ENCODE results near the gene CERKL. TPM values are rescaled to one million over a fixed set of nuclear protein-coding genes. Genes with fewer than 3 reads are reported as not detected.

The CERKL gene
- total and polyA plus RNA-seq, 2 experiments from 2014 or later = 1.9 to 2.3 TPM

GRCh38 chr2:181674461-181674860 lies 17.6 kb upstream of the CERKL start:
- no peaks in the 10 kb centered on the region for H3K9me3 ChIP-seq (ENCODE audit: low read depth)
- H3K4me1 ChIP-seq (ENCODE audit: insufficient read depth) = no peaks in the 10 kb centered on the region
- no peak for DNase-seq (ENCODE audit: low spot score)
- no peaks in the 10 kb centered on the region for H3K79me2 ChIP-seq
- no peak overlapping the region for H3K4me3 ChIP-seq
- H3K9me2 ChIP-seq (replicated peaks; ENCODE audit: insufficient read depth) = no peaks in the 10 kb centered on the region
- H4K20me1 ChIP-seq (ENCODE audit: insufficient read depth, poor library complexity, severe bottlenecking) = no peaks in the 10 kb centered on the region
- H2AFZ ChIP-seq = no peak overlapping the region
- H3K4me2 ChIP-seq = no peak overlapping the region
- no peak overlapping the region for H3K27ac ChIP-seq
- TF ChIP-seq CTCF (IDR thresholded peaks at IDR 0.05; ENCODE audit: poor library complexity) (no peak), EZH2phosphoT487 (IDR thresholded peaks at IDR 0.05; ENCODE audit: low read depth, severe bottlenecking, unreplicated experiment) (no peak), EZH2 (IDR thresholded peaks at IDR 0.05; ENCODE audit: borderline replicate concordance) (no peak)
- no peaks in the 10 kb centered on the region for H3K36me3 ChIP-seq (replicated peaks; ENCODE audit: insufficient read depth, low read depth)
- peaks cover 61% of the 10 kb centered on the region for H3K27me3 ChIP-seq

DNA sequence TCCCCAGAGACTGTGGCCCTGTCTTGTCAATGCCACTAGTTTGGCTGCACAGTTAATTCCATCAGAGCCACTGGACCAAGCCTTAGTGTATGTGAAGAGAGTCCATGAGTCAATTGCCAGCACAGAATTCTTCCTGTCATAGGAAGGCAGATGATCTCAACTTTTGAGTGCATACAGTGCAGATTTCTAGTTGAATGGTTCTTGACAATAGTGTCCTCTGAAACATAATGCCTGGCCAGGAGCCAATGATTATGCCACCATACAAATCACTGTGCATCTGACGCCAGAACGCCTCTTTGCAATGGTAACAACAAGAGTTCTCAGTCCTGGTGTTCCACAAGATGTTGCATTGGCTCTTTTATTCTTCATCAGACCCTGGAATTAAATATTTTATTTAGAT lies 16.3 kb upstream of the CERKL start:
- no peaks in the 10 kb centered on the region for H3K9me2 ChIP-seq (replicated peaks; ENCODE audit: insufficient read depth)
- H4K20me1 ChIP-seq (ENCODE audit: insufficient read depth, poor library complexity, severe bottlenecking) = no peaks in the 10 kb centered on the region
- TF ChIP-seq CTCF (IDR thresholded peaks at IDR 0.05; ENCODE audit: poor library complexity) (no peak), EZH2phosphoT487 (IDR thresholded peaks at IDR 0.05; ENCODE audit: low read depth, severe bottlenecking, unreplicated experiment) (no peak), EZH2 (IDR thresholded peaks at IDR 0.05; ENCODE audit: borderline replicate concordance) (no peak)
- WGBS (ENCODE audit: low lambda C conversion rate, missing lambda C conversion rate) = 57% methylated on average over 2 of the region's 2 CpGs
- no peaks in the 10 kb centered on the region for H3K79me2 ChIP-seq
- H3K4me3 ChIP-seq = no peak overlapping the region
- no peaks in the 10 kb centered on the region for H3K4me1 ChIP-seq (ENCODE audit: insufficient read depth)
- H3K4me2 ChIP-seq = no peak overlapping the region
- peaks cover 48% of the 10 kb centered on the region for H3K27me3 ChIP-seq
- no peak for DNase-seq (ENCODE audit: low spot score)
- no peak overlapping the region for H2AFZ ChIP-seq
- no peaks in the 10 kb centered on the region for H3K9me3 ChIP-seq (ENCODE audit: low read depth)
- no peaks in the 10 kb centered on the region for H3K36me3 ChIP-seq (replicated peaks; ENCODE audit: insufficient read depth, low read depth)
- no peak overlapping the region for H3K27ac ChIP-seq

DNA sequence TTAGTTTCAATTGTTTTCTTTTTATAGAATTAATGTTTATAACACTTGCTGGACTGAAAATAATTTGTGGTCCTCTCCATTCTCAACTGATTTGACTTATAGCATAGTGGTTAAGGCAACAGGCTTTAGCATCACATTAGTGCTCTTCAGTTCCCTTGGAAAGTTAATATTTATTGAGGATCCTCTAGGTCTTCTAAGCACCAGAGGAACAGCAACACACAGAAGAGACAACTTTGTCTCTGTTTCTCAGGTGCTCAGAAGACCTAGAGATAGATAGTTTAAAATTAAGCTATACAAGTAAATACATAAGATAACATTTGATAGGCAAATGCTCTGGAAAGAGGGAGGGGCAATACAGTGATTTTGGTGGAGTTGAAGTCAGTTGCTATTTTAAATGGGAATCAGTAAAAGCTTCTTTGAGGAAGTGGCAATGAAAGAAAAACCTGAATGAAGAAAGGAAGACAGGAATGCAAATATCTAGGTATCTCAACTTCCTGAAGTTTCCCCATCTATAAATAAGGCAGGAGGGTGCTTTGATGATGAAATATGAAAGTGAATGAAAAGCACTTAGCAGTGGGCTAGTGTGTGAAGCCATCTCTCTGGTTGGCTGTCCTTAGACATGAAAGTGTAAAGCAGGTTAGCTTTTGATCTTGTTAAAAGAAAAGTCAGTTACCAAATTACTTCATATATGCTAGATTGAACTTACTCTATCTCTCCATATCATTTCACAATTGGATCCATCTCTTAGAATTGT lies 15.5 kb upstream of the CERKL start:
- no peaks in the 10 kb centered on the region for H3K9me2 ChIP-seq (replicated peaks; ENCODE audit: insufficient read depth)
- H3K9me3 ChIP-seq (ENCODE audit: low read depth) = no peaks in the 10 kb centered on the region
- H2AFZ ChIP-seq = no peak overlapping the region
- H4K20me1 ChIP-seq (ENCODE audit: insufficient read depth, poor library complexity, severe bottlenecking) = no peaks in the 10 kb centered on the region
- TF ChIP-seq CTCF (IDR thresholded peaks at IDR 0.05; ENCODE audit: poor library complexity) = no peak
- no peak for TF ChIP-seq EZH2 (IDR thresholded peaks at IDR 0.05; ENCODE audit: borderline replicate concordance)
- no peak for TF ChIP-seq EZH2phosphoT487 (IDR thresholded peaks at IDR 0.05; ENCODE audit: low read depth, severe bottlenecking, unreplicated experiment)
- no peak overlapping the region for H3K4me2 ChIP-seq
- H3K36me3 ChIP-seq (replicated peaks; ENCODE audit: insufficient read depth, low read depth) = no peaks in the 10 kb centered on the region
- H3K27me3 ChIP-seq = peaks cover 42% of the 10 kb centered on the region
- no peak overlapping the region for H3K27ac ChIP-seq
- H3K4me1 ChIP-seq (ENCODE audit: insufficient read depth) = no peaks in the 10 kb centered on the region
- no peak for DNase-seq (ENCODE audit: low spot score)
- no peaks in the 10 kb centered on the region for H3K79me2 ChIP-seq
- H3K4me3 ChIP-seq = no peak overlapping the region
